Liver (tissue), 9 donors: ENCODE data around the gene GPRC5D. TPM values are rescaled to one million over a fixed set of nuclear protein-coding genes. Genes with fewer than 3 reads are reported as not detected.

Experiments used
- DNase-seq: peaks from one replicate; pipeline ENCODE4 v3.0.0-alpha.2; 2017; ENCODE audit warnings: low spot score
- H3K27ac ChIP-seq, 2 donors: one replicate each; pipeline ENCODE4 v1.7.0; 2013; ENCODE audit warnings: inconsistent platforms in 2 of 2, low read length in 2 of 2, control low read depth in 1 of 2, low read depth in 1 of 2, mild to moderate bottlenecking in 1 of 2
- H3K27me3 ChIP-seq, 4 donors: one replicate each; pipeline versions ENCODE4 v1.6.1 to v1.7.0; 2013; ENCODE audit warnings: low read length in 3 of 4, inconsistent platforms in 1 of 4, mild to moderate bottlenecking in 1 of 4, moderate library complexity in 1 of 4; ENCODE audit not compliant: control insufficient read depth in 4 of 4, insufficient read depth in 4 of 4
- H3K36me3 ChIP-seq, 4 donors: one replicate each; pipeline versions ENCODE4 v1.6.1 to v1.7.0; 2013; ENCODE audit warnings: low read length in 3 of 4, mild to moderate bottlenecking in 3 of 4, low read depth in 1 of 4, moderate library complexity in 1 of 4; ENCODE audit not compliant: control insufficient read depth in 4 of 4, insufficient read depth in 3 of 4
- H3K4me1 ChIP-seq, 4 donors: one replicate each; pipeline versions ENCODE4 v1.6.1 to v1.7.0; 2013; ENCODE audit warnings: low read length in 3 of 4, mild to moderate bottlenecking in 3 of 4, moderate library complexity in 1 of 4; ENCODE audit not compliant: control insufficient read depth in 4 of 4, insufficient read depth in 4 of 4
- H3K4me3 ChIP-seq, 3 donors: one replicate each; pipeline versions ENCODE4 v1.6.1 to v1.7.0; 2013; ENCODE audit warnings: low read length in 3 of 3, control low read depth in 1 of 3, low read depth in 1 of 3, mild to moderate bottlenecking in 1 of 3
- H3K9ac ChIP-seq, 2 donors: one replicate each; pipeline ENCODE4 v1.7.0; 2013; ENCODE audit warnings: low read length in 2 of 2, mild to moderate bottlenecking in 2 of 2, moderate library complexity in 2 of 2, control low read depth in 1 of 2, low read depth in 1 of 2
- H3K9me3 ChIP-seq, 4 donors: one replicate each; pipeline versions ENCODE4 v1.6.1 to v1.7.0; 2013; ENCODE audit warnings: low read length in 3 of 4; ENCODE audit not compliant: control insufficient read depth in 4 of 4
- EGR1 ChIP-seq, 2 donors: IDR thresholded peaks; 2 replicates each; pipeline ENCODE4 v1.6.1; 2016 to 2018; ENCODE audit warnings: antibody characterized with exemption in 2 of 2, low read depth in 2 of 2
- FOXA1 ChIP-seq: IDR thresholded peaks from 2 replicates; pipeline ENCODE4 v1.6.1; 2016; ENCODE audit warnings: antibody characterized with exemption
- HNF4A ChIP-seq, 2 donors: conservative IDR thresholded peaks; 2 replicates each; pipeline ENCODE4 v1.6.1; 2016; ENCODE audit warnings: antibody characterized with exemption in 2 of 2, mild to moderate bottlenecking in 2 of 2
- NR2F2 ChIP-seq: IDR thresholded peaks from 2 replicates; pipeline ENCODE4 v1.6.1; 2016; ENCODE audit warnings: antibody characterized with exemption
- RAD21 ChIP-seq, 2 donors: IDR thresholded peaks; 2 replicates each; pipeline ENCODE4 v1.6.1; 2016; ENCODE audit warnings: antibody characterized with exemption in 2 of 2, mild to moderate bottlenecking in 2 of 2
- RXRA ChIP-seq, 2 donors: IDR thresholded peaks; 2 replicates each; pipeline ENCODE4 v1.6.1; 2017 to 2018; ENCODE audit warnings: antibody characterized with exemption in 2 of 2, mild to moderate bottlenecking in 1 of 2
- SP1 ChIP-seq: IDR thresholded peaks from 2 replicates; pipeline ENCODE4 v1.6.1; 2018; ENCODE audit warnings: antibody characterized with exemption, mild to moderate bottlenecking
- YY1 ChIP-seq: IDR thresholded peaks from 2 replicates; pipeline ENCODE4 v1.6.1; 2016; ENCODE audit warnings: antibody characterized with exemption, mild to moderate bottlenecking
- WGBS: extraction: QIAGEN DNeasy Blood & Tissue Kit; methylation state at CpG from one replicate; pipeline ENCODE4 v1.1.7; 2013; 5-methylcytosine and 5-hydroxymethylcytosine counted together
- polyA plus RNA-seq, 2 donors: library from polyadenylated mRNA; stranded (reverse) in 1 of 2; unstranded in 1 of 2; fragments of 200-250 nt in 1 of 2; fragments of >200 nt in 1 of 2; fragmentation: Nextera tagmentation in 1 of 2; extraction: Ambion mirVana in 1 of 2; gene quantifications; one replicate each; pipeline versions ENCODE4 v1.2.1 to v1.2.3, GENCODE V29; 2013 to 2015
- total RNA-seq, 2 donors: library from RNA; depleted of rRNA; stranded (reverse); fragments of >200 nt; gene quantifications; one replicate each; pipeline ENCODE4 v1.2.3, GENCODE V29; 2014
- TF ChIP-seq, protein P1 (sequence below): IDR thresholded peaks from 2 replicates; pipeline ENCODE4 v1.6.1; 2016; ENCODE audit warnings: antibody characterized with exemption
- TF ChIP-seq, protein P2 (sequence below): IDR thresholded peaks from 2 replicates; pipeline ENCODE4 v1.6.1; 2016; ENCODE audit warnings: antibody characterized with exemption, mild to moderate bottlenecking
- donor health status: healthy.
- donor health status: healthy.
- donor health status: healthy.
- donor health status: healthy.
- donor health status: healthy.

GPRC5D gene
- total and polyA plus RNA-seq, 4 donors: 0.13 to 0.17 TPM; not detected in 2

DNA sequence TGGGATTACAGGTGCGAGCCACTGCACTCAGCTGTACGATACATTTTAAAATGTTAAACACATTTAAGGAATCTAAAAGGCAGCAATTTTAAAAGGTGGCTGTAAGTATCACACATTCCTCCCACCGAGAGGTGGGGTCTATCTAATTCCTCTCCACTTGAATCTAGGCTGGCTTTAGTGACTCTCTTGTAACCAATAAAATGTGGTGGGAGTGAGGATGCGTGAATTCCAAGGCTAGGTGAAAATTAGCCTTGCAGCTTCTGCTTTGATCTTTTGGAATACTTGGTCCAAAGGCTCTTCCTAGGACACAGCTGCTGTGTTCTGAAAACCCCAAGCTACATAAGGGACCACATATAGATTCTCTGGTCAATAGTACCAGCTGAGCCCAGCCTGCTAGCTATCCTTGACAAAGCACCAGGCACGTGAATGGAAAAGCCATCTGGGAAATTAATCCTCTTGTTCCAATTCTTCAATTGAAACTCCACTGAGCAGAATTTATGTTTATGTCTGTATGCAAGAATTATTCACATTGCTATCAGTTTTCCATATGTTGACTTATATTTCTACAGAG is 8.8 kb upstream of the GPRC5D start:
- no peaks in the 10 kb centered on the region for H3K36me3 ChIP-seq
- no peak overlapping the region for H3K4me3 ChIP-seq
- no peaks in the 10 kb centered on the region for H3K9me3 ChIP-seq
- no peaks in the 10 kb centered on the region for H3K27me3 ChIP-seq
- H3K27ac ChIP-seq: no peak overlapping the region
- 95% methylated on average over 5 of the region's 5 CpGs for WGBS
- TF ChIP-seq, protein P1, sequence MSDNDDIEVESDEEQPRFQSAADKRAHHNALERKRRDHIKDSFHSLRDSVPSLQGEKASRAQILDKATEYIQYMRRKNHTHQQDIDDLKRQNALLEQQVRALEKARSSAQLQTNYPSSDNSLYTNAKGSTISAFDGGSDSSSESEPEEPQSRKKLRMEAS: no peak
- TF ChIP-seq NR2F2 (no peak), FOXA1 (no peak), SP1 (no peak), EGR1 (IDR thresholded peaks at IDR 0.05; ENCODE audit: low read depth in 2 of 2) (no peak)
- H3K4me1 ChIP-seq: no peaks in the 10 kb centered on the region
- DNase-seq: no peak
- no peak overlapping the region for H3K9ac ChIP-seq

DNA sequence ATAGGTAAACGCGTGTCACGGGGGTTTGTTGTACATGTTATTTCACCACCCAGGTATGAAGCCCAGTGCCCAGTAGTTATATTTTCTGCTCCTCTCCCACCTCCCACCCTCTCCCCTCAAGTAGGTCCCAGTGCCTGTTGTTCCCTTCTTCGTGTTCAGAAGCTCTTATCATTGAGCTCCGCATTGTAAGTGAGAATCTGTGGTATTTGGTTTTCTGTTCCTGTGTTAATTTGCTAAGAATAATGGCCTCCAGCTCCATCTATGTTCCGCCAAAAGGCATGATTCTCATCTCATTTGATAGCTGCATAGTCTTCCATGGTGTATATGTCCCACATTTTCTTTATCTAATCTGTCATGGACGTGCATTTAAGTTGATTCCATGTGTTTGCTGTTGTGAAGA is 6.9 kb upstream of the GPRC5D start:
- 87% methylated on average over 7 of the region's 7 CpGs for WGBS
- no peaks in the 10 kb centered on the region for H3K27me3 ChIP-seq
- H3K9ac ChIP-seq: no peak overlapping the region

GRCh38 chr12:12954878-12955625 is 3.1 kb upstream of the GPRC5D start:
- WGBS: 95% methylated on average over 6 of the region's 6 CpGs
- H3K27ac ChIP-seq: no peak overlapping the region
- H3K4me1 ChIP-seq: peaks cover 0 to 5% (median 2%) of the 10 kb centered on the region in 4 donors
- no peaks in the 10 kb centered on the region for H3K27me3 ChIP-seq
- H3K9me3 ChIP-seq: no peaks in the 10 kb centered on the region
- DNase-seq: no peak
- no peak overlapping the region for H3K9ac ChIP-seq
- TF ChIP-seq YY1: no peak
- H3K4me3 ChIP-seq: no peak overlapping the region
- no peaks in the 10 kb centered on the region for H3K36me3 ChIP-seq

More for the DNA sequence above, 6.9 kb upstream of the GPRC5D start:
- TF ChIP-seq, protein P2, sequence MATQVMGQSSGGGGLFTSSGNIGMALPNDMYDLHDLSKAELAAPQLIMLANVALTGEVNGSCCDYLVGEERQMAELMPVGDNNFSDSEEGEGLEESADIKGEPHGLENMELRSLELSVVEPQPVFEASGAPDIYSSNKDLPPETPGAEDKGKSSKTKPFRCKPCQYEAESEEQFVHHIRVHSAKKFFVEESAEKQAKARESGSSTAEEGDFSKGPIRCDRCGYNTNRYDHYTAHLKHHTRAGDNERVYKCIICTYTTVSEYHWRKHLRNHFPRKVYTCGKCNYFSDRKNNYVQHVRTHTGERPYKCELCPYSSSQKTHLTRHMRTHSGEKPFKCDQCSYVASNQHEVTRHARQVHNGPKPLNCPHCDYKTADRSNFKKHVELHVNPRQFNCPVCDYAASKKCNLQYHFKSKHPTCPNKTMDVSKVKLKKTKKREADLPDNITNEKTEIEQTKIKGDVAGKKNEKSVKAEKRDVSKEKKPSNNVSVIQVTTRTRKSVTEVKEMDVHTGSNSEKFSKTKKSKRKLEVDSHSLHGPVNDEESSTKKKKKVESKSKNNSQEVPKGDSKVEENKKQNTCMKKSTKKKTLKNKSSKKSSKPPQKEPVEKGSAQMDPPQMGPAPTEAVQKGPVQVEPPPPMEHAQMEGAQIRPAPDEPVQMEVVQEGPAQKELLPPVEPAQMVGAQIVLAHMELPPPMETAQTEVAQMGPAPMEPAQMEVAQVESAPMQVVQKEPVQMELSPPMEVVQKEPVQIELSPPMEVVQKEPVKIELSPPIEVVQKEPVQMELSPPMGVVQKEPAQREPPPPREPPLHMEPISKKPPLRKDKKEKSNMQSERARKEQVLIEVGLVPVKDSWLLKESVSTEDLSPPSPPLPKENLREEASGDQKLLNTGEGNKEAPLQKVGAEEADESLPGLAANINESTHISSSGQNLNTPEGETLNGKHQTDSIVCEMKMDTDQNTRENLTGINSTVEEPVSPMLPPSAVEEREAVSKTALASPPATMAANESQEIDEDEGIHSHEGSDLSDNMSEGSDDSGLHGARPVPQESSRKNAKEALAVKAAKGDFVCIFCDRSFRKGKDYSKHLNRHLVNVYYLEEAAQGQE: no peak
- TF ChIP-seq RXRA (IDR thresholded peaks at IDR 0.05): no peak
- no peak for TF ChIP-seq FOXA1
- TF ChIP-seq HNF4A (conservative IDR thresholded peaks at IDR 0.05): no peak
- no peak for TF ChIP-seq RAD21 (IDR thresholded peaks at IDR 0.05)
- H3K9me3 ChIP-seq: no peaks in the 10 kb centered on the region
- DNase-seq: no peak
- no peaks in the 10 kb centered on the region for H3K36me3 ChIP-seq
- peaks cover 0 to 5% (median 2%) of the 10 kb centered on the region in 4 donors for H3K4me1 ChIP-seq
- H3K4me3 ChIP-seq: no peak overlapping the region
- no peak overlapping the region for H3K27ac ChIP-seq
